Measurements from ENCODE around the gene CATSPERE. TPM values are rescaled to one million over a fixed set of nuclear protein-coding genes. Genes with fewer than 3 reads are reported as not detected.
"Not testable (repeated sequence)": the region's sequence is repeated elsewhere in the genome, so short reads cannot be mapped to it uniquely, and the experiment has no call there.

CATSPERE gene
- total RNA-seq, 1 donor from 2014 or later, result 1.1 TPM

- Histone ChIP-seq H2AFZ (ENCODE audit: low read depth, low read length) (no peak overlapping the region), H3K4me2 (ENCODE audit: low read length) (no peak overlapping the region), H3K36me3 (ENCODE audit: insufficient read depth, low read length) (peaks cover 7% of the 10 kb centered on the region), H3K4me1 (ENCODE audit: insufficient read depth, low read length) (peaks cover 6% of the 10 kb centered on the region), H3K9ac (ENCODE audit: low read length) (no peak overlapping the region), H3K79me2 (ENCODE audit: insufficient read depth, low read length) (peaks cover 89% of the 10 kb centered on the region), H3K27ac (ENCODE audit: low read depth, low read length) (no peak overlapping the region), H3K4me3 (ENCODE audit: insufficient read depth, low read depth, low read length) (no peak overlapping the region), H3K27me3 (ENCODE audit: insufficient read depth, low read length) (no peaks in the 10 kb centered on the region), H4K20me1 (ENCODE audit: insufficient read depth, low read length) (peaks cover 58% of the 10 kb centered on the region), H3K9me3 (ENCODE audit: insufficient read depth, low read depth, low read length) (no peaks in the 10 kb centered on the region)
- TF ChIP-seq CTCF (IDR thresholded peaks at IDR 0.05; ENCODE audit: insufficient read depth, low read depth, low read length) (no peak), EZH2 (IDR thresholded peaks at IDR 0.05; ENCODE audit: insufficient read depth, low read length) (no peak)
- FAIRE-seq, result no peak
- Mint-ChIP-seq H3K4me1 (ENCODE audit: low read depth, unreplicated experiment) (peaks cover 13% of the 10 kb centered on the region), H3K9me3 (ENCODE audit: unreplicated experiment) (no peaks in the 10 kb centered on the region), H3K4me3 (ENCODE audit: unreplicated experiment) (no peak overlapping the region), H3K27me3 (ENCODE audit: low read depth, unreplicated experiment) (no peaks in the 10 kb centered on the region), H3K27ac (ENCODE audit: unreplicated experiment) (no peak overlapping the region), H3K36me3 (ENCODE audit: low read depth, unreplicated experiment) (peaks cover 10% of the 10 kb centered on the region)
- no peak for DNase-seq (ENCODE audit: low read depth)
Measured at GRCh38 chr1:244659694-244660093, 198.6 kb downstream of the CATSPERE start.

- H3K27me3 Mint-ChIP-seq (ENCODE audit: low read depth, unreplicated experiment), result no peaks in the 10 kb centered on the region
- peaks cover 7% of the 10 kb centered on the region for H3K36me3 ChIP-seq (ENCODE audit: insufficient read depth, low read length)
- DNase-seq (ENCODE audit: low read depth) (no peak), FAIRE-seq (no peak)
- no peaks in the 10 kb centered on the region for H3K27me3 ChIP-seq (ENCODE audit: insufficient read depth, low read length)
- H4K20me1 ChIP-seq (ENCODE audit: insufficient read depth, low read length), result peaks cover 58% of the 10 kb centered on the region
- no peak overlapping the region for H3K4me3 Mint-ChIP-seq (ENCODE audit: unreplicated experiment)
- TF ChIP-seq EZH2 (IDR thresholded peaks at IDR 0.05; ENCODE audit: insufficient read depth, low read length) (no peak), CTCF (IDR thresholded peaks at IDR 0.05; ENCODE audit: insufficient read depth, low read depth, low read length) (no peak)
- H3K79me2 ChIP-seq (ENCODE audit: insufficient read depth, low read length), result peaks cover 89% of the 10 kb centered on the region
- H3K9me3 ChIP-seq (ENCODE audit: insufficient read depth, low read depth, low read length), result no peaks in the 10 kb centered on the region
- H3K4me1 ChIP-seq (ENCODE audit: insufficient read depth, low read length), result peaks cover 7% of the 10 kb centered on the region
- H3K9me3 Mint-ChIP-seq (ENCODE audit: unreplicated experiment), result no peaks in the 10 kb centered on the region
- no peak overlapping the region for H3K9ac ChIP-seq (ENCODE audit: low read length)
- no peak overlapping the region for H3K4me3 ChIP-seq (ENCODE audit: insufficient read depth, low read depth, low read length)
- H3K4me2 ChIP-seq (ENCODE audit: low read length), result no peak overlapping the region
- H3K4me1 Mint-ChIP-seq (ENCODE audit: low read depth, unreplicated experiment), result peaks cover 13% of the 10 kb centered on the region
- H3K36me3 Mint-ChIP-seq (ENCODE audit: low read depth, unreplicated experiment), result peaks cover 10% of the 10 kb centered on the region
- H2AFZ ChIP-seq (ENCODE audit: low read depth, low read length), result no peak overlapping the region
- no peak overlapping the region for H3K27ac Mint-ChIP-seq (ENCODE audit: unreplicated experiment)
- no peak overlapping the region for H3K27ac ChIP-seq (ENCODE audit: low read depth, low read length)
Measured at GRCh38 chr1:244660595-244660994, 199.5 kb downstream of the CATSPERE start.

- peaks cover 89% of the 10 kb centered on the region for H3K79me2 ChIP-seq (ENCODE audit: insufficient read depth, low read length)
- not testable (repeated sequence) for H3K4me3 Mint-ChIP-seq (ENCODE audit: unreplicated experiment)
Measured at GRCh38 chr1:244661569-244662312, 200.7 kb downstream of the CATSPERE start.

More at GRCh38 chr1:244661569-244662312, 200.7 kb downstream of the CATSPERE start:
- not testable (repeated sequence) for H2AFZ ChIP-seq (ENCODE audit: low read depth, low read length); H3K27me3 ChIP-seq (ENCODE audit: insufficient read depth, low read length); H3K27ac ChIP-seq (ENCODE audit: low read depth, low read length); FAIRE-seq; H3K4me1 Mint-ChIP-seq (ENCODE audit: low read depth, unreplicated experiment); H3K27me3 Mint-ChIP-seq (ENCODE audit: low read depth, unreplicated experiment); DNase-seq (ENCODE audit: low read depth); H3K9ac ChIP-seq (ENCODE audit: low read length); H3K4me2 ChIP-seq (ENCODE audit: low read length); H3K9me3 Mint-ChIP-seq (ENCODE audit: unreplicated experiment); H3K4me3 ChIP-seq (ENCODE audit: insufficient read depth, low read depth, low read length); H3K9me3 ChIP-seq (ENCODE audit: insufficient read depth, low read depth, low read length); H3K4me1 ChIP-seq (ENCODE audit: insufficient read depth, low read length); H3K36me3 ChIP-seq (ENCODE audit: insufficient read depth, low read length); H3K27ac Mint-ChIP-seq (ENCODE audit: unreplicated experiment)
- H4K20me1 ChIP-seq (ENCODE audit: insufficient read depth, low read length), result peaks cover 59% of the 10 kb centered on the region
- peaks cover 10% of the 10 kb centered on the region for H3K36me3 Mint-ChIP-seq (ENCODE audit: low read depth, unreplicated experiment)
